Endothelial cell of umbilical vein (primary cell): Measurements from ENCODE around the gene FA2H.

Experiments
- EZH2 ChIP-seq: IDR thresholded peaks from 2 replicates; pipeline ENCODE4 v1.6.1; 2012; ENCODE audit warnings: borderline replicate concordance, low read depth, mild to moderate bottlenecking, moderate library complexity, low read length, inconsistent platforms; ENCODE audit not compliant: severe bottlenecking
- FOS ChIP-seq: IDR thresholded peaks from 2 replicates; pipeline ENCODE4 v1.6.1; 2011; ENCODE audit warnings: mild to moderate bottlenecking, low read length, moderate library complexity, borderline replicate concordance; ENCODE audit not compliant: insufficient read depth
- JUN ChIP-seq: IDR thresholded peaks from 2 replicates; pipeline ENCODE4 v1.6.1; 2011; ENCODE audit warnings: borderline replicate concordance, low read depth; ENCODE audit not compliant: insufficient read length, insufficient read depth
- MAX ChIP-seq: IDR thresholded peaks from 2 replicates; pipeline ENCODE4 v1.6.1; 2011; ENCODE audit not compliant: insufficient read depth, insufficient read length
- MYC ChIP-seq: IDR thresholded peaks from one replicate; pipeline ENCODE4 v1.6.1; 2011; ENCODE audit warnings: mild to moderate bottlenecking, low read depth, low read length
- POLR2A ChIP-seq: IDR thresholded peaks from 2 replicates; pipeline ENCODE4 v1.6.1; 2012; ENCODE audit warnings: low read depth, mild to moderate bottlenecking, control low read depth, low read length
- POLR2AphosphoS5 ChIP-seq: IDR thresholded peaks from 2 replicates; pipeline ENCODE4 v1.6.1; 2012; ENCODE audit warnings: low read depth, mild to moderate bottlenecking, control low read depth, low read length, moderate library complexity; ENCODE audit not compliant: insufficient read depth
- TF ChIP-seq, protein P1 (sequence below), 2 donors: IDR thresholded peaks; 1 replicate in 1 of 2; 2 replicates in 1 of 2; pipeline ENCODE4 v1.5.1; 2011; ENCODE audit warnings: low read length in 2 of 2, mild to moderate bottlenecking in 2 of 2, moderate library complexity in 2 of 2, control low read depth in 1 of 2, inconsistent platforms in 1 of 2, low read depth in 1 of 2; ENCODE audit not compliant: insufficient read depth in 1 of 2; ENCODE audit errors: extremely low read depth in 1 of 2

GRCh38 chr16:74726716-74727115 is 47.9 kb downstream of the FA2H start:
- TF ChIP-seq POLR2A (no peak), MYC (no peak), JUN (no peak), EZH2 (no peak), POLR2AphosphoS5 (no peak), FOS (no peak), MAX (no peak)
- TF ChIP-seq, protein P1, sequence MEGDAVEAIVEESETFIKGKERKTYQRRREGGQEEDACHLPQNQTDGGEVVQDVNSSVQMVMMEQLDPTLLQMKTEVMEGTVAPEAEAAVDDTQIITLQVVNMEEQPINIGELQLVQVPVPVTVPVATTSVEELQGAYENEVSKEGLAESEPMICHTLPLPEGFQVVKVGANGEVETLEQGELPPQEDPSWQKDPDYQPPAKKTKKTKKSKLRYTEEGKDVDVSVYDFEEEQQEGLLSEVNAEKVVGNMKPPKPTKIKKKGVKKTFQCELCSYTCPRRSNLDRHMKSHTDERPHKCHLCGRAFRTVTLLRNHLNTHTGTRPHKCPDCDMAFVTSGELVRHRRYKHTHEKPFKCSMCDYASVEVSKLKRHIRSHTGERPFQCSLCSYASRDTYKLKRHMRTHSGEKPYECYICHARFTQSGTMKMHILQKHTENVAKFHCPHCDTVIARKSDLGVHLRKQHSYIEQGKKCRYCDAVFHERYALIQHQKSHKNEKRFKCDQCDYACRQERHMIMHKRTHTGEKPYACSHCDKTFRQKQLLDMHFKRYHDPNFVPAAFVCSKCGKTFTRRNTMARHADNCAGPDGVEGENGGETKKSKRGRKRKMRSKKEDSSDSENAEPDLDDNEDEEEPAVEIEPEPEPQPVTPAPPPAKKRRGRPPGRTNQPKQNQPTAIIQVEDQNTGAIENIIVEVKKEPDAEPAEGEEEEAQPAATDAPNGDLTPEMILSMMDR (IDR thresholded peaks at IDR 0.05; ENCODE audit: extremely low read depth in 1 of 2, insufficient read depth in 1 of 2, low read depth in 1 of 2, low read length in 2 of 2): peak; percentile 34 to 40
